Neural crest cell (in vitro differentiated cells): Measurements from ENCODE around the gene KIAA0825. TPM values are rescaled to one million over a fixed set of nuclear protein-coding genes. Genes with fewer than 3 reads are reported as not detected.

Experiments
- DNase-seq: peaks from one replicate; pipeline ENCODE4 v3.0.0; 2021; ENCODE audit warnings: low read depth, mixed read lengths, low spot score
- H3K27ac Mint-ChIP-seq: one replicate; pipeline ENCODE4 v1.8.0; 2021; ENCODE audit warnings: mild to moderate bottlenecking, mixed read lengths; ENCODE audit not compliant: unreplicated experiment
- H3K27me3 Mint-ChIP-seq: 2 replicates; pipeline ENCODE4 v1.8.0; 2021; ENCODE audit warnings: low read depth, mild to moderate bottlenecking, mixed read lengths
- H3K36me3 Mint-ChIP-seq: 2 replicates; pipeline ENCODE4 v1.8.0; 2021; ENCODE audit warnings: low read depth, mild to moderate bottlenecking, mixed read lengths
- H3K4me1 Mint-ChIP-seq: 2 replicates; pipeline ENCODE4 v1.8.0; 2021; ENCODE audit warnings: mixed read lengths
- H3K4me3 Mint-ChIP-seq: one replicate; pipeline ENCODE4 v1.8.0; 2021; ENCODE audit warnings: mild to moderate bottlenecking, mixed read lengths
- H3K9me3 Mint-ChIP-seq: 2 replicates; pipeline ENCODE4 v1.8.0; 2021; ENCODE audit warnings: mixed read lengths
- CTCF ChIP-seq: fragments of 200-600 bp; sonication (generic); conservative IDR thresholded peaks from 2 replicates; pipeline ENCODE4 v1.5.0; 2021; ENCODE audit warnings: antibody characterized with exemption, mild to moderate bottlenecking
- total RNA-seq: library from RNA; stranded (reverse); gene quantifications from 2 replicates; pipeline ENCODE4 v1.2.1, GENCODE V29; 2021

The KIAA0825 gene
- total RNA-seq, 1 donor from 2014 or later, result 3.5 TPM

DNA sequence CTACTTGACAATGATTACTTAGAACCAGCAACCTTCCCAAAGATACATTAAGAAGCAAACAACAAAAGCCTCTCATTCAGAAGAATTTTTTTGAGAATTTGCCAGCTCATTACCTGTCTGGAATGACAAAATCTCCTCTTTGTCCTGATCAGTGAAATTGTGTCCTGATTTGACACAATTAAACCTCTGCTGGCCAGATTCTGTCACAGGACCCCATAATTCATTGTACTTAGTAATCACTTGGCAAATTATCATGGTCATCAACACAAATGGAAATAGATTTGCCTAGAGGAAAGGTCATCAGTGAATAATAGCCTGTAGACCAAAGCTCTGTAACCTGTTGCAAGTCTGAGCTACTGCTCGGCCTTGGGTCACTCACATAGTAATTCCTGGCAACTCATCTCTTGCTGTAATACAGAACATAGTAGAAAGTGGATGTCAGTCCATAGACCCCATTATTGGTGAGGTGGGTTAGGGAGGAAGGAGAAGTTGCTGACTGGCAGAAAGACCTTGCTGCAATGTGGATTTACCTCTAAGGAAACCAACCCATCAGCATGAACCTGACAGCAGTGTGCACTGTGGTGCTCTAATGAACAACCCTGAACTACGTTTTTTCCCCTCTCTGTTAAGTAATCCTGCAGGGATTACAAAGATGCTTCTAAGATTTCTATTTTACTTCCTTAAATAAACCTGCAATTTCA, 370.1 kb downstream of the KIAA0825 start:
- H3K27me3 Mint-ChIP-seq, result no peaks in the 10 kb centered on the region
- no peaks in the 10 kb centered on the region for H3K36me3 Mint-ChIP-seq
- H3K27ac Mint-ChIP-seq, result no peak overlapping the region
- H3K4me3 Mint-ChIP-seq, result no peak overlapping the region
- no peak for TF ChIP-seq CTCF
- DNase-seq, result no peak
- peaks cover 5% of the 10 kb centered on the region for H3K4me1 Mint-ChIP-seq
- no peaks in the 10 kb centered on the region for H3K9me3 Mint-ChIP-seq

- Mint-ChIP-seq H3K9me3 (no peaks in the 10 kb centered on the region), H3K27ac (no peak overlapping the region), H3K36me3 (no peaks in the 10 kb centered on the region), H3K4me3 (no peak overlapping the region), H3K27me3 (no peaks in the 10 kb centered on the region), H3K4me1 (peaks cover 13% of the 10 kb centered on the region)
- no peak for DNase-seq
- TF ChIP-seq CTCF, result no peak
Observed at GRCh38 chr5:94245608-94246007, 372.8 kb downstream of the KIAA0825 start.

DNA sequence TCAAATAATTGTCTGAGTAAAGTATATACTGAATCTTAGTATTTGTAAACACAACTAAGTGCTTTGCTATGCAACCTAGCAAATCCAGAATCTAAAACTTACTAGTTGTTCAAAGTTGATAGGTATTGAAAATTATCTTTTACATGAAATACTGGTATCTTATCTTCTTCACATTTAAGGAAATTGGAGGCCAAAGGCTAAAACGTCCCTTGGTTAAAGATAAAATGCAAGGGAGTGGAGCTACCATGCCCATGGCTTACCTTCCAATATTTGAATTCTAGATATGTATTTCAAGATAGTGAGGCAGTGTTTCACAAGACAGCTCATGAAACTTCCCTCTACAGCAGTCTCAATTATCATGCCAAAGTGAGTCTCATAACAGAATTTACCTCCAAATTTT, 373.5 kb downstream of the KIAA0825 start:
- H3K36me3 Mint-ChIP-seq, result no peaks in the 10 kb centered on the region

GRCh38 chr5:94243612-94244011, 374.8 kb downstream of the KIAA0825 start:
- Mint-ChIP-seq H3K4me1 (peaks cover 17% of the 10 kb centered on the region), H3K27ac (no peak overlapping the region), H3K9me3 (no peaks in the 10 kb centered on the region), H3K27me3 (no peaks in the 10 kb centered on the region), H3K36me3 (no peaks in the 10 kb centered on the region), H3K4me3 (no peak overlapping the region)
- DNase-seq, result no peak
- no peak for TF ChIP-seq CTCF

More for the DNA sequence above, 373.5 kb downstream of the KIAA0825 start:
- H3K27ac Mint-ChIP-seq, result no peak overlapping the region
- no peak overlapping the region for H3K4me3 Mint-ChIP-seq
- TF ChIP-seq CTCF, result no peak
- H3K9me3 Mint-ChIP-seq, result no peaks in the 10 kb centered on the region
- peaks cover 17% of the 10 kb centered on the region for H3K4me1 Mint-ChIP-seq
- no peak for DNase-seq
- H3K27me3 Mint-ChIP-seq, result no peaks in the 10 kb centered on the region

DNA sequence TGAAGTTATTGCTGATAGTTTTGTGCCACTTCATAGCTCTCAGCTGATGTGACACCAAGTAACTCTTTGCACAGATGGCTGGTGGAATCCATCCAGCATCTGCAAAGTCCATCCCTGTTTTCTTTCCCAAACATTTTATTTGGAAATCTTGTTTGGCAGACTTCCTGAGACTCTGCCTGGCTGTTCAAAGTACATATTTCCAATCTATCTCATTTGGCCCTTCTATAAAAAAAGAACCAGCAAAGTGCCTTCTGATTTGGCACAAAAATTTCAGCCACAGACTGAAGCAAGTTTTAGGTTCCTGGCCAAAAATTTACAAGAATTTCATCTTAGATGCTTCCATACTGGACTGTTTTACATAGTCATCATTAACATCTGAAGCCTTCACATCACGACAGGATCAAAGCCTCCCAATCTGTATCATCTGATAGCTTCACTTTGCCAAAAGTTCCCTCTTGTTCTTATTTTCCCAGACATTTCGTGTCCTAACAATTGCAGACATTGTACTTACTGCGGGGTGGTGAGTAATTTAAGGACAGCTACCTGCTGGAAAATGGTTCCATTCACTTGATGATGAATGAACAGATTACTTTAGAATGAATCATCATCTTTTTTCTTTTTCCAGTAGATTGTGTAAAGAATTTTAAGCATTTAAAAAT, 377.3 kb downstream of the KIAA0825 start:
- Mint-ChIP-seq H3K27ac (peak overlapping the region; percentile 39), H3K36me3 (peaks cover under 1% of the 10 kb centered on the region), H3K27me3 (no peaks in the 10 kb centered on the region), H3K9me3 (peaks cover under 1% of the 10 kb centered on the region), H3K4me3 (no peak overlapping the region), H3K4me1 (peaks cover 17% of the 10 kb centered on the region)
- DNase-seq, result no peak
- no peak for TF ChIP-seq CTCF
